HepG2 (cell line): ENCODE measurements around the gene MED12L.

Source experiments
- CTCF ChIP-seq: sonication (generic); formaldehyde crosslinking; IDR thresholded peaks from 2 replicates; pipeline ENCODE4 v1.5.0; 2020; ENCODE audit warnings: mild to moderate bottlenecking, missing genetic modification reagents, moderate library complexity
- E2F2 ChIP-seq: sonication (generic); formaldehyde crosslinking; IDR thresholded peaks from 2 replicates; pipeline ENCODE4 v1.4.0; 2020; ENCODE audit warnings: missing genetic modification reagents, borderline replicate concordance
- EZH2 ChIP-seq: conservative IDR thresholded peaks from 2 replicates; pipeline ENCODE4 v1.6.1; 2012; ENCODE audit warnings: mild to moderate bottlenecking, low read depth, low read length, moderate library complexity
- GPBP1L1 ChIP-seq: sonication (generic); formaldehyde crosslinking; IDR thresholded peaks from 2 replicates; pipeline ENCODE4 v1.5.0; 2020; ENCODE audit warnings: mild to moderate bottlenecking, missing genetic modification reagents
- HNF4G ChIP-seq, 2 experiments: sonication (generic) in 1 of 2; formaldehyde crosslinking in 1 of 2; IDR thresholded peaks; 2 replicates each; pipeline versions ENCODE4 v1.4.0 to v1.6.1; 2011 to 2020; ENCODE audit warnings: borderline replicate concordance in 2 of 2, low read depth in 2 of 2, mild to moderate bottlenecking in 2 of 2, low read length in 1 of 2, missing genetic modification reagents in 1 of 2, moderate library complexity in 1 of 2
- SAFB2 ChIP-seq: sonication (generic); formaldehyde crosslinking; IDR thresholded peaks from 2 replicates; pipeline ENCODE4 v1.5.1; 2020; ENCODE audit warnings: missing genetic modification reagents, low read depth, mild to moderate bottlenecking, borderline replicate concordance
- SNAPC5 ChIP-seq: sonication (generic); formaldehyde crosslinking; IDR thresholded peaks from 2 replicates; pipeline ENCODE4 v1.8.1; 2023; ENCODE audit warnings: mild to moderate bottlenecking, missing genetic modification reagents, borderline replicate concordance
- THAP11 ChIP-seq: IDR thresholded peaks from 2 replicates; pipeline ENCODE4 v1.6.1; 2016; ENCODE audit warnings: missing biosample characterization, missing genetic modification reagents
- TOE1 ChIP-seq: sonication (generic); formaldehyde crosslinking; IDR thresholded peaks from 2 replicates; pipeline ENCODE4 v1.4.0; 2020; ENCODE audit warnings: mild to moderate bottlenecking, missing genetic modification reagents

GRCh38 chr3:151144016-151144415, 58.6 kb downstream of the MED12L start:
- TF ChIP-seq HNF4G (IDR thresholded peaks at IDR 0.05; ENCODE audit: borderline replicate concordance, low read depth, low read length) (no peak), HNF4G (CRISPR knock-in tag; IDR thresholded peaks at IDR 0.05; ENCODE audit: borderline replicate concordance, low read depth) (no peak), THAP11 (CRISPR knock-in tag) (no peak), SAFB2 (no peak), SNAPC5 (CRISPR knock-in tag) (no peak), CTCF (CRISPR knock-in tag) (no peak), GPBP1L1 (CRISPR knock-in tag) (no peak), TOE1 (CRISPR knock-in tag) (no peak), EZH2 (no peak), E2F2 (CRISPR knock-in tag) (no peak)
